HL-60/S4 treated with phorbol 12-myristate 13-acetate at 8.2 ng/mL for 4 days and 3 days (cell line): ENCODE measurements around the gene ARHGAP28.

Experiments used
- in situ Hi-C: fragments of 300-500 bp; cut with MboI; formaldehyde crosslinking; loops from 2 replicates; pipeline ENCODE4 v1.15.0; 2022; ENCODE audit warnings: low sequenced_read_pairs

Gene ARHGAP28

DNA sequence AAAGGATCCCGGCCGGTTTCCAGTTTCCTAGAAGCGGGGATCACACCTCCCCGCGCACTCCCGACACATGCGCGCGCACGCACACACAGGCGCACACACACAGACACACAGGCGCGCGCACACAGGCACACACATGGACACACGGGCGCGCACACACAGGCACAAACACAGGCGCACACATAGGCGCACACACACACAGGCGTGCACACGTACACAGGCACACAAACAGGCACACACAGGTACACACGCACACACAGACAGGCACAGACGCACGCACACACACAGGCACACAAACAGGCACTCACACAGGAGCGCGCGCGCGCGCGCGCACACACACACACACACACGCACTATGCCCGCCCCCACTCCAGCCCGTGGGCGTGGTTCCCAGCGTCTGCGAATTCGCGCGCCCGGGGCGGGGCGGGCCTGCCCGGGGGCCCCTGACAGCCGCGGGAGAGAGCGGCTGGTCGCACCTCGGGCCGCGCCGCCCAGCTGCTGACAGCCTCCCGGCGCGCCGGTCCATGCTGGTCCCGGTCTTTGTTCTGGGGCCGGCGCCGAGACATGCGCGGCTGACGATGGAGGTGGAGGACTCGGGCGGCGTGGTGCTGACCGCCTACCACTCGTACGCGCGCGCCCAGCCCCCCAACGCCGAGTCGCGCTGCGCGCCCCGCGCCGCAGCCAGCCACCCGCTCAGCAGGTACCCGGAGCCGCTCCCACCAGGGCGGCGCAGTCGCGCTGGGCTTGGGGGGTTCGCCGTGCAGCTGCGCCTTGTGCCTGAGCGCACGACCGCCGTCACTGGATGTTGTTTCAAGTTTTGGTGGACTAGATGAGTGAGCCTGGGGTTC lies at the start of gene ARHGAP28:
TSS of gene ARHGAP28 (plus strand) at position 470 of the 845 bp plus-strand sequence. CDS start at position 576, 106 bp downstream.
- in situ Hi-C loops = no loop called here

- in situ Hi-C loops = no loop called here
Measured at GRCh38 chr18:6681331-6681875, 48.1 kb upstream of the ARHGAP28 start.

DNA sequence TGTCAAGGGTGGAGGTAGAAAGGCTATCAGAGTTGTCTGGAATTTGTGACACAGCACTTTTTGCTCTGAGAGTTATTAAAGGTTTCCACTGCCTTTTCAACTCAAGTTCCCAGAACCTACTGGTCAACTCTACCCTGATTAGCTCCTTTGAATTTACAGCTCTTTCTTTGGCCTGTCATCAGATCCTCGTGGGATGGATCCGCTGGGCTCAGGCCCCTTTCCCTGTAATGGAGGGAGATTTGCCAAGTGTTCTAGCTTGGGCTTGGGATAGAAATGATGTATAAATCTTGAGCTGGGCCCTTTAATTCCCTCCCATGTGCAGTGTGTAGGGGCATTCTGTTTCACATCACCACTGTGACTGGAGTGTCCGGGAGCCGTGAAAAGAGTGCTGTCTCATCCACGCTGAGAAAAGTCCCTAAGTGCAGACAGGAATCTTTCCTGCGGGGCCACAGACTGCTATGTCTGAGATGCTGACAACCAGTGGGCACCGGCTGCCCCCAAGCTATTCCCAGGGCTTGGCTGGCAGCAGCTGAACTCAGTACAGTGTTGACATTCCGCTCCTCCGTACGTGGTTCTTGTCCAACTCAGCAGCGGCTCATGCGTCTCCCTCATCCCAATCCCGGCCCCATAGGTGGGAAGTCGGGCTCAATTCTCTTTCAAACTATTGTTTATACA lies 46.9 kb upstream of the ARHGAP28 start:
- in situ Hi-C loops = no loop called here

DNA sequence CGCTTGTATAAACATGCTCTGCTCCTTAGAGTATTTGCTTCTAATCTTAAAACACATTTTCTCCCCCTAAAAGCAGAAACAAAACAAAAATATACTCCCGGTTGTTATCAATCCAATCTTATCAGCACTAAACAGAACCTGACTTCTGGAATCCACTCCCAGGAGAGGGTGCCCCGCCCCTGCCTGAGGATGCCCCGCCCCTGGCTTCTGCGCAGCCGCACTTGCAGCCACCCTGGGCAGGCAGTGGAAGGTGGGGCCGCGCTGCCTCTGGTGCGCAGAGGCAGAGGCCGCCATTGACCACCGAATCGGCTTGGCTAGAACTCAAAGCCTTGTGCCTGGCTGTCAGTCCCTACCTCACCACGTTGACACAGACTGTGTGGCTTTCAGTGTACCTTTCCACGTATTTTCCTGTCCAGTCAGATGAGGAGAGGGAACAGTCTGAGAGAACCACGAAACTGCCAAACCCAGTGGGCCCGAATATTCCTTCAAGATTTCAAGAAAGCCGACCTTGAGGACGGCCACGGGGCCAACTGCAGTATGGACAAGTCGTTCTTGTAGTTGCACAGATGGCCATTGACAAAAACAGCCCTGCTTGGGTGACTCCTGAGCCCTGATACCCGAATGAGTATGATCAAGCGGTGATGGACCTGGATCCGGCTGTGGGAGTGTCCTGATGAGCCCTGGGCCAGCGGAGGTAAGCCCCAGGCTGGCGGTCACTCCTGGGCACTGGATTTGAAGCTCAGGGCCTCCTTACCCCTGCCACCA lies 46.2 kb upstream of the ARHGAP28 start:
- in situ Hi-C loops = no loop called here

- in situ Hi-C loops = no loop called here
Measured at GRCh38 chr18:6687676-6688075, 41.8 kb upstream of the ARHGAP28 start.

DNA sequence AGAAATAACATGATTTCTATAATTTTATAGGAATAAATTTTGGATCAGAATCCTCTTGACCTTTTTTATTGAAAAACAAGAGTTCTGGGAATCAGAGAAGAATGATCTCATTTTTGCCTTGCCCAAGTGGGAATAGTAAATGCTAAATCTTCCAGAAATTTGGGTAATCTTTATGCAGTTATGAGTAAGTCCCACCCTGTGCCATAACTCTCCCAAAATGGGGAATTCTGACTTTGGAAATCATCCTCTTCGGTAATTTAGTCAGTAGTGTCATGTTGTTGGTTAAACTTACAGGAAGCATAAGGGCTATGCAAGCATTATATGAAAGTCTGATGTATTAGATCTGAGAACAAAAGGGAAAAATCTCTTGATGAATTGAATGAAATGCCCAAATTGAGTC lies 20.6 kb upstream of the ARHGAP28 start:
- in situ Hi-C loops = no loop called here

GRCh38 chr18:6711467-6711866 lies 18.0 kb upstream of the ARHGAP28 start:
- in situ Hi-C loops = no loop called here

DNA sequence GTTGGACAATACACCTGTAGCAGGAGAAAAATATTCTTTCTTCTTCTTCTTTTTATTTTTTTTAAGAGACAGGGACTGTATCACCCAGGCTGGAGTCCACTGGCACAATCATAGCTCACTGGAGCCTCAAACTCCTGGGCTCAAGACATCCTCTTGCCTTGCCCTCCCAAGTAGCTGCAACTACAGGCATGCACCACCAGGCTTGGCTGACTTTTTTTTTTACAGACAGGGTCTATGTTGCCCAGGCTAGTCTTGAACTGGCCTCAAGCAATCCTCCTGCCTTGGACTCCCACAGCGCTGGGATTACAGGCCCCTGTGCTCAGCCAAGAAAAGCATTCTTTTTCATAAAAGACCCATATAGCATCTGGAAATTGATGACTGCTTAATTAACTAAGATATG lies 17.1 kb upstream of the ARHGAP28 start:
- in situ Hi-C loops = no loop called here

- in situ Hi-C loops = no loop called here
Measured at GRCh38 chr18:6714010-6714409, 15.5 kb upstream of the ARHGAP28 start.

DNA sequence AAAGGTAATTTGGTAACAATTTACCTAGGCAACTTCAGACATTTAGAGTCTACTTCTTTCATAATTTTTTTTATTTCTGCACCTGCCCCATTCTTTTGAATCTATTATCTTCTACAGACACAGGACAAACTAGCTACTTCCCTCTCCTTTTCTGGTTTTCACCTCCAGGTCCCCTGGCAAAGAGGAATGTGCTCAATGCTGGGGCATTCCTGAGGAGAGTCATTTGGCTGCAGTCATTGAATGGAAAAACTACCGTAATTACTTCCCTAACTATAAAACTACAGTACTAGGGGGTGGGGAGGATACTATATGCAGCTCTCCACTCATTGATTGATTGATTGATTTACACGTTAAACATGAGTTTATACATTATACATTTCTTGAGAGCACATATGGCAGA lies 11.2 kb upstream of the ARHGAP28 start:
- in situ Hi-C loops = no loop called here

DNA sequence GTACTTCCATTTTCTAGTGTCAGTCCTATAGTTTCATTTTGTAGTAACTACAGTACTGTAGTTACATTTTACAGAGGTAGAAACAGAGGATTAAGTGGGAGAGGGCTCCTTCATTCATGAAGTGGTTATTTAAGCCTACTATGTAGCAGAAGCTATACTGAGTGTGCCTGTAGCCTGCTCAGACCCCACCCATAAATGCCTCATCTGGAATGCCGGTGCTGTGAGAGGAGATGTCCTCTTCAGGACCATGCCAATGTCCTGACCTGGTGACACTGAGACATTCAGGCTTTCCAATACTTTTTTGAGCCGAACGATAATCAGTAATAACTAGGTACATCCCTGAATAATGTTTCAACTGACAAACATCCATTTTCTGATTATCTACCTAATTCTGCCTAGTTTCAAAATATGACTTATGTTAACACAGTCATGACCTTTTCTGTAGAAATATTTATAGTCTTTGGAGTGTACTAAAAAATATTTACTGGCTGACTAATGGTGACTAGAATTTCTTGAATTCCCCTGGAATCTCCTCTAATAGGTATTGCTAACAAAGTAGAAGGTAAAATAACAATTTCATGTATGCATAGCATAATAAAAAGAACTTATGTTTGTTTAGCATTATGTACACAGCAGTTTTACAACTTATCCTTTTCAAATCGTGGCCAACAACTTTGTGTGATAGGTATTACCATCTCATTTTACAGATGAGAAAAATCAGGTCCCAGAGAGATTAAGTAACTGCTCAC lies 10.2 kb upstream of the ARHGAP28 start:
- in situ Hi-C loops = no loop called here

- in situ Hi-C loops = no loop called here
Measured at GRCh38 chr18:6719910-6720683, 9.4 kb upstream of the ARHGAP28 start.

GRCh38 chr18:6721755-6722154 lies 7.8 kb upstream of the ARHGAP28 start:
- in situ Hi-C loops = no loop called here

GRCh38 chr18:6722690-6723089 lies 6.8 kb upstream of the ARHGAP28 start:
- in situ Hi-C loops = no loop called here

DNA sequence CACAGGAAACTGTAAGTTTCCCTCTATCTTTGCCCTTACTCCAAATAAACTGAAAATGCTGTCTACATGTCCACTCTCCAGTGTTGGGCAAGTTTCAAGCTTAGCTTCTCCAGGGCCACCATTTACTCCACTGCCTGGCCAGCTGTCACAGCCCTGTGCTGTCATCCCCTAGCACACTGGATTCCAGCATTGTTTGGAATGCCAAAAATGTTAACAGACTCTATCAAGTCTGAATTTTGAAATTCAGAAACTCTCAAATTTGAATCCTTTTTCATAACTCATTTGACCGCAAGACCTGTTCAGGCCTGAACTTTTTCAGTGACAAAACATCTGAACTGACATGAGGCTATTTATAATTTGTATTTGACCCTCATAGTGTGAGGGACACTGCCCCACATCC lies 5.2 kb upstream of the ARHGAP28 start:
- in situ Hi-C loops = no loop called here

DNA sequence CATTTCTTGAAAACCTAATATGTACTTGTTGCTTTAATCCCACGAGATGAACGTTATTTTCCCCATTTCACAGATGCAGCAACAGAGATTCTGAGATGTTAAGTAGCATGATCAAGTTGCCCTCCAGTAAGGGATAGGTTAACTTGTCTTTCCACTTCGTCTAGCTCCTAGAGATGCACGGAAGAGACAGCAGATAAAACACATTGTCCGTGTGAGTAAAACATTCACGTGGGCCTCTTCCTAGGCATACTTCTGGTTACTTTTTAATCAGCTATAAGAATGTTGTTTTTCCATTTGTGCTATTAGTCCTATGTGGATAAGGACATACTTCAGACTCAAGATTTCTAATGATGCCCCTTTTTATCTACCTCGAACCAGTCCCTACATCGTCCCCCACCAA lies 1.2 kb upstream of the ARHGAP28 start:
- in situ Hi-C loops = no loop called here

DNA sequence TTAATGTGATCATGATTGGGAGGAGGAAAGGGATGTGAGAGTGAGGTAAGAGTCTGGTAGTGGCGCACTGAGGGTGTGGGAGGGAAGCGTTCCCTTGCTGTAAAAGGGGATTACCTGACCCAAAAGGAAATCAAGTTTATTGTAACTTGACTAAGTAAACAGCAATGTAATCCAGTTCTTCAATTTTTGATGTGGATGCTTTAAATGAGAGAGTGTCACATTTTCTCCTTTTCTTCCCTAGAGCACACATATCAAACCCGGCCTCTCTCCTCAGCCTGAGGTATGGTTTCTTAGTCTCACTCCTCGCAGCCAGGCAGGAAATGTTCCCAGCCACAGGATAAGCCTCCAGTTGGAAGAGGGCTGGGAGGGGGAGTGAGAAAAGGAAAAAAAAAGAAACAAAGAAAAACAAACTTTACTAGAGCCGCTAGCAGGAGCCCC lies 688 bp upstream of the ARHGAP28 start:
- in situ Hi-C loops = no loop called here

DNA sequence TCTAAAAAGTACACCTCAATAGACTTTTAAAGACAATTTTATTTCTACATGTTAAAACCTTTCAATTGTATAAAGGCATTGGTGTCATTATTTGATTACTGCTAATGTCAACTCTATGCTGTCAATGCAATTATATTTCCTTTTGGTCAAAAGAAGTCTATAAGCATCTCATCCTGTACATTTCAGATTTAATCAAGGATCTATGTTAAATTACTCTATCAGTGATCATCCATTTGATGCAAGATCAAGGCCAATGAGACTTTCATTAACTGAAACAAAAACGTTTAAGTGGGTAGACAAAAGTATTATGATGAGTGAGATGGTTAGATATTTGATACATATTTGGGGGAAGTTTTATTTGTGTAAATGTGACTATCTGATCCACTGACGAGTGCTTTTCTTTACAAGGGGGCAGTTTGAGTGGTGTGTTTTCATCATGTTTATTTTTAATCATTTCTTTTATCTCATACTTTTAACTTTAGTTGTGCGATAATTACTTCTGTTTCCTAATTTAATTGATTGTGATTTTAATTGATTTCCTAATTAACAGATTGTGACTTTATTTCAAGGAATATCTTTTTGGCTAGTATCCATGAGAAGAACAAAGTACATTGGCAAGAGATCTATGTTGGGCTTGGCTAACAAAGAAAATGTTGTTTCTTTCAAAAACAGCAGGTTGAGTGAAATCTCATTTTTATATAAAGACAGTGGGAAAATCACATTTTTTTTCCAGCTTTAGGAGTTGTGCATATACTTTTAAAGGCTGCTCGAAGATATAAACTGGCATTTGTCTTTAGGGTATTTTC lies 1.1 kb downstream of the ARHGAP28 start:
- in situ Hi-C loops = no loop called here

GRCh38 chr18:6731222-6731596 lies 1.7 kb downstream of the ARHGAP28 start:
- in situ Hi-C loops = no loop called here
